CD4-positive, alpha-beta T cell (primary cell): ENCODE results near the gene SORCS2. TPM values are rescaled to one million over a fixed set of nuclear protein-coding genes. Genes with fewer than 3 reads are reported as not detected.

Experiments used
- ATAC-seq: fragments of 200-7000 bp; cut with Tn5 transposase; one replicate; pipeline ENCODE4 v1.10.0; 2022; ENCODE audit warnings: mild to moderate bottlenecking; ENCODE audit not compliant: poor library complexity
- CTCF ChIA-PET: fragments of 350-600 bp; sonication (Branson Sonifier 250); formaldehyde crosslinking; loops from one replicate; lab custom pipeline; 2021; ENCODE audit warnings: antibody characterized with exemption, inconsistent platforms; lab: Charles Lee
- POLR2A ChIA-PET: fragments of 350-600 bp; sonication (Branson Sonifier 250); formaldehyde crosslinking; loops from one replicate; lab custom pipeline; 2021; ENCODE audit warnings: antibody characterized with exemption, inconsistent platforms; lab: Charles Lee
- DNase-seq, 14 experiments: peaks; one replicate each; pipeline ENCODE4 v3.0.0-alpha.2; 2013 to 2020; ENCODE audit warnings: mixed read lengths in 2 of 14
- H3K27ac ChIP-seq, 2 donors: one replicate each; pipeline versions ENCODE4 v1.5.1 to v1.7.0; 2013; ENCODE audit warnings: low read length in 2 of 2, low read depth in 1 of 2, mild to moderate bottlenecking in 1 of 2
- H3K27me3 ChIP-seq, 2 experiments: 1 replicate in 1 of 2; 2 replicates in 1 of 2; pipeline versions ENCODE4 v1.6.1 to v1.7.0; 2013; ENCODE audit warnings: low read length in 2 of 2, control low read depth in 1 of 2, mild to moderate bottlenecking in 1 of 2, moderate library complexity in 1 of 2; ENCODE audit not compliant: insufficient read depth in 2 of 2, control insufficient read depth in 1 of 2
- H3K36me3 ChIP-seq: one replicate; pipeline ENCODE4 v1.6.1; 2013; ENCODE audit warnings: low read length, control low read depth; ENCODE audit not compliant: insufficient read depth
- H3K4me1 ChIP-seq: one replicate; pipeline ENCODE4 v1.6.1; 2013; ENCODE audit warnings: low read length, control low read depth; ENCODE audit not compliant: insufficient read depth
- H3K4me3 ChIP-seq: one replicate; pipeline ENCODE4 v1.5.1; 2013; ENCODE audit warnings: mild to moderate bottlenecking, low read length, moderate library complexity
- H3K9me3 ChIP-seq, 2 experiments: 1 replicate in 1 of 2; 2 replicates in 1 of 2; pipeline versions ENCODE4 v1.6.1 to v1.7.0; 2013; ENCODE audit warnings: low read length in 2 of 2, mild to moderate bottlenecking in 2 of 2, control low read depth in 1 of 2, moderate library complexity in 1 of 2; ENCODE audit not compliant: control insufficient read depth in 1 of 2, insufficient read depth in 1 of 2
- H3K27ac Mint-ChIP-seq: one replicate; pipeline ENCODE4 v1.8.0; 2020; ENCODE audit warnings: mixed read lengths
- H3K27me3 Mint-ChIP-seq: one replicate; pipeline ENCODE4 v1.8.0; 2021; ENCODE audit warnings: mixed read lengths
- H3K36me3 Mint-ChIP-seq: one replicate; pipeline ENCODE4 v1.8.0; 2021; ENCODE audit warnings: low read depth, mixed read lengths
- H3K4me1 Mint-ChIP-seq: one replicate; pipeline ENCODE4 v1.8.0; 2021; ENCODE audit warnings: low read depth, mixed read lengths
- H3K4me3 Mint-ChIP-seq: one replicate; pipeline ENCODE4 v1.8.0; 2020; ENCODE audit warnings: mild to moderate bottlenecking, mixed read lengths
- H3K9me3 Mint-ChIP-seq: one replicate; pipeline ENCODE4 v1.8.0; 2020; ENCODE audit warnings: mixed read lengths
- intact Hi-C, 2 experiments: fragments of 100-400 bp; cut with DNase I in 1 of 2; cut with micrococcal nuclease in 1 of 2; formaldehyde crosslinking; loops; one replicate each; pipeline versions ENCODE4 v1.15.1 to v1.9.0; 2023 to 2025; cut with DNase I, micrococcal nuclease
- total RNA-seq, 174 experiments: library from RNA in 2 of 174; stranded (reverse) in 2 of 174; gene quantifications; one replicate each; pipeline ENCODE4 v1.2.3 and lab custom pipeline; 2021 to 2026
- TF ChIP-seq, protein P1 (sequence below): fragments of 200-600 bp; IDR thresholded peaks from one replicate; pipeline ENCODE4 v1.8.0; 2022; ENCODE audit warnings: antibody characterized with exemption, mild to moderate bottlenecking

The SORCS2 gene
- total RNA-seq, 2 experiments from 2014 or later, result not detected

DNA sequence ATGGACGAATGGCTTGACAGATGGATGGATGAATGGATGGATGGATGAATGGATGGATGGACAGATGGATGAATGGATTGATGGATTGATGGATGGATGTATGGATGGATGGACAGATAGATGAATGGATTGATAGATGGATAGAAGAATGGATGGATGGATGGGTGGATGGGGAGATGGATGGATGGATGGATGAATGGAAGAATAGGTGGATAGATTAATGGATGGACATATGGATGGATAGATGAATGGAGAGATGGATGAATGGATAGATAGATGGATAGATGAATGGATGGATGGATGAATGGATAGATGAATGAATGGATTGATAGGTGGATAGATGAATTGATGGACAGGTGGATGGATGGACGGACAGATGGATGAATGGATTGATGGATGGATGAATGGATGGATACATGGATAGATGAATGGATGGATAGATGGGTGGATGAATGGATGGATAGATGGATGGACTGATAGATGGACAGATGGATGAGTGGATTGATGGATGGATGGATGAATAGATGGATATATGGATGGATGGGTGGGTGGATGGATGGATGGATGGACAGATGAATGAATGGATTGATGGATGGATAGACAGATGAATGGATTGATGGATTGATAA lies 208.4 kb downstream of the SORCS2 start:
- Mint-ChIP-seq H3K4me1 (no peaks in the 10 kb centered on the region), H3K27me3 (peaks cover 20% of the 10 kb centered on the region), H3K27ac (no peak overlapping the region), H3K4me3 (no peak overlapping the region), H3K36me3 (no peaks in the 10 kb centered on the region), H3K9me3 (no peaks in the 10 kb centered on the region)
- TF ChIP-seq, protein P1, sequence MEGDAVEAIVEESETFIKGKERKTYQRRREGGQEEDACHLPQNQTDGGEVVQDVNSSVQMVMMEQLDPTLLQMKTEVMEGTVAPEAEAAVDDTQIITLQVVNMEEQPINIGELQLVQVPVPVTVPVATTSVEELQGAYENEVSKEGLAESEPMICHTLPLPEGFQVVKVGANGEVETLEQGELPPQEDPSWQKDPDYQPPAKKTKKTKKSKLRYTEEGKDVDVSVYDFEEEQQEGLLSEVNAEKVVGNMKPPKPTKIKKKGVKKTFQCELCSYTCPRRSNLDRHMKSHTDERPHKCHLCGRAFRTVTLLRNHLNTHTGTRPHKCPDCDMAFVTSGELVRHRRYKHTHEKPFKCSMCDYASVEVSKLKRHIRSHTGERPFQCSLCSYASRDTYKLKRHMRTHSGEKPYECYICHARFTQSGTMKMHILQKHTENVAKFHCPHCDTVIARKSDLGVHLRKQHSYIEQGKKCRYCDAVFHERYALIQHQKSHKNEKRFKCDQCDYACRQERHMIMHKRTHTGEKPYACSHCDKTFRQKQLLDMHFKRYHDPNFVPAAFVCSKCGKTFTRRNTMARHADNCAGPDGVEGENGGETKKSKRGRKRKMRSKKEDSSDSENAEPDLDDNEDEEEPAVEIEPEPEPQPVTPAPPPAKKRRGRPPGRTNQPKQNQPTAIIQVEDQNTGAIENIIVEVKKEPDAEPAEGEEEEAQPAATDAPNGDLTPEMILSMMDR, result no peak
- intact Hi-C loops, result no loop called here
- DNase-seq (no peak), ATAC-seq (no peak)
- H3K36me3 ChIP-seq, result no peaks in the 10 kb centered on the region
- ChIA-PET CTCF (no interaction called here), POLR2A (no interaction called here)
- no peak overlapping the region for H3K27ac ChIP-seq
- H3K27me3 ChIP-seq, result peaks cover 2 to 4% of the 10 kb centered on the region in 2 experiments
- H3K4me3 ChIP-seq, result no peak overlapping the region
- H3K9me3 ChIP-seq, result peaks cover 0 to 6% of the 10 kb centered on the region in 2 experiments
- H3K4me1 ChIP-seq, result no peaks in the 10 kb centered on the region

DNA sequence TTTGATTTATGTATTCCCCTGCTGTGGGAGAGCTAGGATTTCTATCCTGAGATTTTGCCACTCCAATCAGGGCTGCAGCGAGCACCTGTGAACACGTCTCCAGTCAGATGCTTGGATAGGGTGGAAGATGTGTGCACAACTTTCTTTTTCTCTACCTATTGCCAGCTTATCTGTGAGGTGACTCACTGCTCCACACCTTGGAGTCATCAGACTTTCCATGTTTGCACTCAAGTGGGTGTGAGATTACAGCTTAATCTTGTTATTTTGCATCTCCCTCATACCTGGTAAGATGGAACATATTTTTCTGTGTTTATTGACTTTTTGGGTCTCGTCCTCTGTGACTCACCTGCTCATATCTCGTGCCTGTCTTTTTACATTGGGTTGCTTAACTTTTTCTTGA lies 210.2 kb downstream of the SORCS2 start:
- no peaks in the 10 kb centered on the region for H3K36me3 Mint-ChIP-seq
- ChIA-PET CTCF (no interaction called here), POLR2A (no interaction called here)
- TF ChIP-seq, protein P1, result no peak
- no peaks in the 10 kb centered on the region for H3K4me1 Mint-ChIP-seq
- no peak for DNase-seq
- no peak for ATAC-seq
- H3K27ac Mint-ChIP-seq, result no peak overlapping the region
- peaks cover 0 to 6% of the 10 kb centered on the region in 2 experiments for H3K9me3 ChIP-seq
- H3K4me3 Mint-ChIP-seq, result no peak overlapping the region
- peaks cover 20% of the 10 kb centered on the region for H3K27me3 Mint-ChIP-seq
- no peak overlapping the region for H3K4me3 ChIP-seq
- no peaks in the 10 kb centered on the region for H3K36me3 ChIP-seq
- H3K9me3 Mint-ChIP-seq, result peaks cover 4% of the 10 kb centered on the region
- H3K27me3 ChIP-seq, result peaks cover 0 to 4% of the 10 kb centered on the region in 2 experiments
- H3K4me1 ChIP-seq, result no peaks in the 10 kb centered on the region
- H3K27ac ChIP-seq, result no peak overlapping the region
- intact Hi-C loops, result no loop called here

DNA sequence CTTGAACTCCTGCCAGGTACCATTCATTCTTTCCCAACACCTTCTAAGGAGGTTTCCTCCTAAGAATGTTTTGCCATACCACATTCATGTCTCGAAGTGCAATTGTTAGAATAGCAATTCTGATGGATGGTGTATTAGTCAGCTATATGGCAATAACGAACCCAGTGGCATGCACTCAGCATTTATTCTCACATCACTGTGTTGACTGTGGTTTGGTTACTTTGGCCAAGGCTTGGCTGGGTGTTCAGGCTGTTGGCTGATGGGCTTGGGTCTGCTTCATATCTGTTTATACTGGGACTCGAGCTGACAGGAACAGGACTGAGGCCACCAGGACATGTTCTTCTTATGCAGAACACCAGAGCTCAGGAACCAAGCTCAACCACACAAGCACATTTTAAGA lies 210.7 kb downstream of the SORCS2 start:
- peaks cover 0 to 3% of the 10 kb centered on the region in 2 experiments for H3K27me3 ChIP-seq
- intact Hi-C loops, result no loop called here
- Mint-ChIP-seq H3K9me3 (peaks cover 4% of the 10 kb centered on the region), H3K4me1 (no peaks in the 10 kb centered on the region), H3K36me3 (no peaks in the 10 kb centered on the region), H3K4me3 (no peak overlapping the region), H3K27me3 (peaks cover 19% of the 10 kb centered on the region), H3K27ac (no peak overlapping the region)
- TF ChIP-seq, protein P1, result no peak
- ChIA-PET POLR2A (no interaction called here), CTCF (no interaction called here)
- H3K27ac ChIP-seq, result no peak overlapping the region
- H3K4me3 ChIP-seq, result no peak overlapping the region
- no peaks in the 10 kb centered on the region for H3K36me3 ChIP-seq
- no peaks in the 10 kb centered on the region for H3K4me1 ChIP-seq
- DNase-seq, result no peak
- H3K9me3 ChIP-seq, result peaks cover 2 to 6% of the 10 kb centered on the region in 2 experiments
- ATAC-seq, result no peak
